Keratinocyte (primary cell): ENCODE measurements around the gene VANGL1. TPM values are rescaled to one million over a fixed set of nuclear protein-coding genes. Genes with fewer than 3 reads are reported as not detected.

Experiments
- DNase-seq: peaks from one replicate; pipeline ENCODE4 v3.0.0-alpha.2; 2011; ENCODE audit warnings: low read depth, missing footprints, low spot score
- FAIRE-seq: peaks from 2 replicates; lab custom pipeline; 2011; peaks lifted over from hg19 to GRCh38; lab: Jason Lieb, UNC
- H2AFZ ChIP-seq: 2 replicates; pipeline ENCODE4 v1.6.0; 2012; ENCODE audit warnings: low read length, control low read depth, inconsistent platforms; ENCODE audit not compliant: control insufficient read depth
- H3K27ac ChIP-seq: 2 replicates; pipeline ENCODE4 v1.5.1; 2011; ENCODE audit warnings: low read length; ENCODE audit not compliant: control insufficient read depth, insufficient read depth
- H3K27me3 ChIP-seq: 3 replicates; pipeline ENCODE4 v1.6.0; 2011; ENCODE audit warnings: low read length; ENCODE audit not compliant: control insufficient read depth, insufficient read depth; ENCODE audit errors: extremely low read depth
- H3K36me3 ChIP-seq, 2 experiments: 2 replicates in 1 of 2; 3 replicates in 1 of 2; pipeline ENCODE4 v1.5.1; 2011; ENCODE audit warnings: low read length in 2 of 2, mild to moderate bottlenecking in 1 of 2; ENCODE audit not compliant: control insufficient read depth in 2 of 2, insufficient read depth in 2 of 2; ENCODE audit errors: extremely low read depth in 1 of 2
- H3K4me1 ChIP-seq: 3 replicates; pipeline ENCODE4 v1.5.1; 2011; ENCODE audit warnings: low read length; ENCODE audit not compliant: control insufficient read depth, insufficient read depth; ENCODE audit errors: extremely low read depth
- H3K4me2 ChIP-seq: 3 replicates; pipeline ENCODE4 v1.6.0; 2011; ENCODE audit warnings: low read depth, low read length; ENCODE audit not compliant: control insufficient read depth, insufficient read depth; ENCODE audit errors: extremely low read depth
- H3K4me3 ChIP-seq, 3 experiments: fragments of 200-600 bp in 1 of 3; sonication (generic) in 1 of 3; 2 replicates in 2 of 3; 3 replicates in 1 of 3; pipeline ENCODE4 v1.5.1; 2011 to 2016; ENCODE audit warnings: low read length in 3 of 3, mild to moderate bottlenecking in 3 of 3, control low read depth in 2 of 3, inconsistent platforms in 1 of 3, low read depth in 1 of 3, mixed read lengths in 1 of 3, mixed run types in 1 of 3, moderate library complexity in 1 of 3; ENCODE audit not compliant: control insufficient read depth in 2 of 3, insufficient read depth in 2 of 3; ENCODE audit errors: extremely low read depth in 1 of 3
- H3K79me2 ChIP-seq: 2 replicates; pipeline ENCODE4 v1.6.0; 2012; ENCODE audit warnings: low read length; ENCODE audit not compliant: control insufficient read depth, insufficient read depth
- H3K9ac ChIP-seq: 3 replicates; pipeline ENCODE4 v1.6.0; 2011; ENCODE audit warnings: low read length; ENCODE audit not compliant: control insufficient read depth, insufficient read depth; ENCODE audit errors: extremely low read depth
- H3K9me1 ChIP-seq: 3 replicates; pipeline ENCODE4 v1.6.0; 2011; ENCODE audit warnings: low read length; ENCODE audit not compliant: control insufficient read depth, insufficient read depth; ENCODE audit errors: extremely low read depth
- H3K9me3 ChIP-seq: 2 replicates; pipeline ENCODE4 v1.5.1; 2012; ENCODE audit warnings: low read depth, low read length; ENCODE audit not compliant: control insufficient read depth
- H4K20me1 ChIP-seq: 3 replicates; pipeline ENCODE4 v1.6.0; 2011; ENCODE audit warnings: low read length; ENCODE audit not compliant: control insufficient read depth, insufficient read depth; ENCODE audit errors: extremely low read depth
- CTCF ChIP-seq, 3 experiments: IDR thresholded peaks in 1 of 3; conservative IDR thresholded peaks in 1 of 3; optimal IDR thresholded peaks in 1 of 3; 2 replicates in 2 of 3; 3 replicates in 1 of 3; pipeline versions ENCODE3 to v1.5.1; 2011; ENCODE audit warnings: low read length in 3 of 3, mild to moderate bottlenecking in 3 of 3, moderate library complexity in 2 of 3, control low read depth in 1 of 3, inconsistent platforms in 1 of 3; ENCODE audit not compliant: insufficient read depth in 2 of 3; ENCODE audit errors: extremely low read depth in 1 of 3
- EZH2 ChIP-seq: IDR thresholded peaks from one replicate; pipeline ENCODE4 v1.6.1; 2012; ENCODE audit warnings: inconsistent platforms, mild to moderate bottlenecking, low read length, moderate library complexity
- dilution Hi-C: fragments of 300-500 bp; cut with MboI; formaldehyde crosslinking; loops from one replicate; pipeline ENCODE4 v1.7.0; 2020; ENCODE audit warnings: low sequenced_read_pairs; ENCODE audit not compliant: extremely low pct_ligation_motif_present
- polyA plus RNA-seq, 5 experiments: library from polyadenylated mRNA; depleted of rRNA in 3 of 5; stranded (reverse) in 3 of 5; stranded (forward) in 1 of 5; unstranded in 1 of 5; fragments of >200 nt; gene quantifications; 1 replicate in 1 of 5; 2 replicates in 3 of 5; 3 replicates in 1 of 5; pipeline versions ENCODE4 v1.2.1 to v1.2.3, GENCODE V29; 2011 to 2012; ENCODE audit warnings: missing spikeins in 2 of 5, low read depth in 1 of 5, low replicate concordance in 1 of 5

VANGL1 gene
- polyA plus RNA-seq, 1 donor (not counting 4 experiments of a cell fraction or from before 2014, with no cell fraction given): 22.4 TPM

GRCh38 chr1:115650961-115651360 lies 9.2 kb downstream of the VANGL1 start:
- peaks cover 10 to 15% of the 10 kb centered on the region in 2 experiments for H3K36me3 ChIP-seq
- H2AFZ ChIP-seq: no peak overlapping the region
- dilution Hi-C loops: no loop called here
- TF ChIP-seq CTCF (optimal IDR thresholded peaks at IDR 0.05 in 1 of 3, IDR thresholded peaks at IDR 0.05 in 1 of 3, conservative IDR thresholded peaks at IDR 0.05 in 1 of 3; ENCODE audit: extremely low read depth in 1 of 3, insufficient read depth in 2 of 3, low read length in 3 of 3) (no peak), EZH2 (no peak)
- peaks cover 7% of the 10 kb centered on the region for H3K9me1 ChIP-seq
- no peak overlapping the region for H3K27ac ChIP-seq
- no peak overlapping the region for H3K4me3 ChIP-seq
- peaks cover 53% of the 10 kb centered on the region for H3K4me1 ChIP-seq
- H3K9me3 ChIP-seq: no peaks in the 10 kb centered on the region
- no peak for FAIRE-seq
- H4K20me1 ChIP-seq: peaks cover 3% of the 10 kb centered on the region
- no peak for DNase-seq
- H3K27me3 ChIP-seq: no peaks in the 10 kb centered on the region
- H3K79me2 ChIP-seq: peaks cover 57% of the 10 kb centered on the region
- H3K4me2 ChIP-seq: no peak overlapping the region
- no peak overlapping the region for H3K9ac ChIP-seq

- Histone ChIP-seq H3K27ac (no peak overlapping the region), H3K9me3 (no peaks in the 10 kb centered on the region), H3K27me3 (no peaks in the 10 kb centered on the region), H3K4me3 (no peak overlapping the region), H3K4me1 (peaks cover 57% of the 10 kb centered on the region), H3K9ac (no peak overlapping the region), H3K36me3 (peaks cover 10 to 15% of the 10 kb centered on the region in 2 experiments), H3K9me1 (peaks cover 5% of the 10 kb centered on the region), H4K20me1 (peaks cover 3% of the 10 kb centered on the region), H3K79me2 (peaks cover 53% of the 10 kb centered on the region), H3K4me2 (no peak overlapping the region), H2AFZ (no peak overlapping the region)
- TF ChIP-seq EZH2 (no peak), CTCF (optimal IDR thresholded peaks at IDR 0.05 in 1 of 3, IDR thresholded peaks at IDR 0.05 in 1 of 3, conservative IDR thresholded peaks at IDR 0.05 in 1 of 3; ENCODE audit: extremely low read depth in 1 of 3, insufficient read depth in 2 of 3, low read length in 3 of 3) (no peak)
- dilution Hi-C loops: no loop called here
- no peak for DNase-seq
- FAIRE-seq: no peak
Measured at GRCh38 chr1:115651391-115651790, 9.6 kb downstream of the VANGL1 start.
